Measurements from ENCODE around the gene DYRK1B.

DNA sequence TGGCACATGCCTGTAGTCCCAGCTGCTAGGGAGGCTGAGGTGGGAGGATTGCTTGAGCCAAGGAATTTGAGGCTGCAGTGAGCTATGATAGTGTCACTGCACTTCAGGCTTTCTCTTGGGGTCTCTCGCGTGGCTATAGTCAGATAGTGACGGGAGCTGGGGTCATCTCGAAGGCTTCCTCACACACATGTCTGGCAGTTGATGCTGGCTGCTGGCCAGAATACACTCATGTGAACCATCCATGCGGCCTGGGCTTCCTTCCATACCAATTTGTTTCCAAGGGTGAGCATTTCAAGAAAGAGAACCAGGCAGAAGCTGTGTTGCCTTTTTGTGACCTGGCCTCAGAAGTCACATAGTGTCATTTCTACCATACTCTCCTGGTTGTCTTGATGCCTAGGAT lies 28.9 kb downstream of the DYRK1B start:
- TF ChIP-seq, protein P1, sequence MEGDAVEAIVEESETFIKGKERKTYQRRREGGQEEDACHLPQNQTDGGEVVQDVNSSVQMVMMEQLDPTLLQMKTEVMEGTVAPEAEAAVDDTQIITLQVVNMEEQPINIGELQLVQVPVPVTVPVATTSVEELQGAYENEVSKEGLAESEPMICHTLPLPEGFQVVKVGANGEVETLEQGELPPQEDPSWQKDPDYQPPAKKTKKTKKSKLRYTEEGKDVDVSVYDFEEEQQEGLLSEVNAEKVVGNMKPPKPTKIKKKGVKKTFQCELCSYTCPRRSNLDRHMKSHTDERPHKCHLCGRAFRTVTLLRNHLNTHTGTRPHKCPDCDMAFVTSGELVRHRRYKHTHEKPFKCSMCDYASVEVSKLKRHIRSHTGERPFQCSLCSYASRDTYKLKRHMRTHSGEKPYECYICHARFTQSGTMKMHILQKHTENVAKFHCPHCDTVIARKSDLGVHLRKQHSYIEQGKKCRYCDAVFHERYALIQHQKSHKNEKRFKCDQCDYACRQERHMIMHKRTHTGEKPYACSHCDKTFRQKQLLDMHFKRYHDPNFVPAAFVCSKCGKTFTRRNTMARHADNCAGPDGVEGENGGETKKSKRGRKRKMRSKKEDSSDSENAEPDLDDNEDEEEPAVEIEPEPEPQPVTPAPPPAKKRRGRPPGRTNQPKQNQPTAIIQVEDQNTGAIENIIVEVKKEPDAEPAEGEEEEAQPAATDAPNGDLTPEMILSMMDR (IDR thresholded peaks at IDR 0.05), result no peak
- TF ChIP-seq POLR2A (IDR thresholded peaks at IDR 0.05), result no peak

All from thyroid gland (tissue), 4 donors.